NB4 (cell line): ENCODE measurements around the gene CELF5.
A peak's percentile ranks its signal among the peaks of the same experiment; 100 is the strongest.
"Not testable (repeated sequence)": the region's sequence is repeated elsewhere in the genome, so short reads cannot be mapped to it uniquely, and the experiment has no call there.

Source experiments
- DNase-seq: peaks from one replicate; pipeline ENCODE4 v3.0.0; 2010; ENCODE audit warnings: low read depth
- H3K4me3 ChIP-seq: one replicate; pipeline ENCODE4 v1.5.1; 2011; ENCODE audit warnings: mild to moderate bottlenecking, low read depth, low read length, moderate library complexity
- CTCF ChIP-seq: IDR thresholded peaks from one replicate; pipeline ENCODE4 v1.5.1; 2012; ENCODE audit warnings: low read depth, low read length
- MAX ChIP-seq: IDR thresholded peaks from 2 replicates; pipeline ENCODE4 v1.6.1; 2011; ENCODE audit warnings: low read depth, low read length
- MYC ChIP-seq: IDR thresholded peaks from 2 replicates; pipeline ENCODE4 v1.6.1; 2011; ENCODE audit warnings: low read depth, low read length
- POLR2A ChIP-seq: IDR thresholded peaks from 2 replicates; pipeline ENCODE4 v1.6.1; 2011; ENCODE audit warnings: mild to moderate bottlenecking; ENCODE audit not compliant: insufficient read length; ENCODE audit errors: extremely low read depth

The CELF5 gene

GRCh38 chr19:3233116-3233515, 8.7 kb downstream of the CELF5 start:
- TF ChIP-seq MYC, result no peak
- no peak for TF ChIP-seq POLR2A
- TF ChIP-seq CTCF, result no peak
- TF ChIP-seq MAX, result no peak
- no peak overlapping the region for H3K4me3 ChIP-seq
- no peak for DNase-seq

GRCh38 chr19:3233831-3234230, 9.4 kb downstream of the CELF5 start:
- DNase-seq, result no peak
- TF ChIP-seq MAX (no peak), POLR2A (no peak), CTCF (no peak)
- no peak overlapping the region for H3K4me3 ChIP-seq

GRCh38 chr19:3234800-3235199, 10.3 kb downstream of the CELF5 start:
- TF ChIP-seq CTCF (peak; percentile 43), MYC (no peak), MAX (no peak), POLR2A (no peak)
- no peak for DNase-seq
- no peak overlapping the region for H3K4me3 ChIP-seq

- not testable (repeated sequence) for H3K4me3 ChIP-seq, DNase-seq
These were observed 11.1 kb downstream of the CELF5 start for GRCh38 chr19:3235604-3236003.

GRCh38 chr19:3236272-3236671, 11.8 kb downstream of the CELF5 start:
- DNase-seq, result no peak
- H3K4me3 ChIP-seq, result no peak overlapping the region
- TF ChIP-seq CTCF (no peak), MYC (no peak), MAX (no peak), POLR2A (no peak)

- no peak overlapping the region for H3K4me3 ChIP-seq
- no peak for TF ChIP-seq CTCF
- TF ChIP-seq MYC, result no peak
- DNase-seq, result no peak
These were observed 13.7 kb downstream of the CELF5 start for GRCh38 chr19:3238066-3238561.
